GM12865 (cell line): ENCODE measurements around the gene SLC7A10.

Experiments used
- DNase-seq: peaks from one replicate; pipeline ENCODE4 v3.0.0; 2010; ENCODE audit warnings: low read depth
- H3K4me3 ChIP-seq: 2 replicates; pipeline ENCODE4 v1.5.1; 2011; ENCODE audit warnings: mild to moderate bottlenecking, low read depth, low read length, control low read depth
- TF ChIP-seq, protein P1 (sequence below): IDR thresholded peaks from 2 replicates; pipeline ENCODE4 v1.5.1; 2011; ENCODE audit warnings: low read length, control low read depth, low read depth, inconsistent platforms; ENCODE audit not compliant: insufficient read depth; ENCODE audit errors: missing control alignments

Gene SLC7A10

GRCh38 chr19:33225458-33225926 is at the start of gene SLC7A10:
SLC7A10 (minus strand) TSS chr19:33225850; CDS start chr19:33225703, 147 bp downstream.
- H3K4me3 ChIP-seq: no peak within 1 kb of the TSS

GRCh38 chr19:33274663-33275558 is 49.3 kb upstream of the SLC7A10 start:
- no peak for DNase-seq
- no peak overlapping the region for H3K4me3 ChIP-seq
- TF ChIP-seq, protein P1, sequence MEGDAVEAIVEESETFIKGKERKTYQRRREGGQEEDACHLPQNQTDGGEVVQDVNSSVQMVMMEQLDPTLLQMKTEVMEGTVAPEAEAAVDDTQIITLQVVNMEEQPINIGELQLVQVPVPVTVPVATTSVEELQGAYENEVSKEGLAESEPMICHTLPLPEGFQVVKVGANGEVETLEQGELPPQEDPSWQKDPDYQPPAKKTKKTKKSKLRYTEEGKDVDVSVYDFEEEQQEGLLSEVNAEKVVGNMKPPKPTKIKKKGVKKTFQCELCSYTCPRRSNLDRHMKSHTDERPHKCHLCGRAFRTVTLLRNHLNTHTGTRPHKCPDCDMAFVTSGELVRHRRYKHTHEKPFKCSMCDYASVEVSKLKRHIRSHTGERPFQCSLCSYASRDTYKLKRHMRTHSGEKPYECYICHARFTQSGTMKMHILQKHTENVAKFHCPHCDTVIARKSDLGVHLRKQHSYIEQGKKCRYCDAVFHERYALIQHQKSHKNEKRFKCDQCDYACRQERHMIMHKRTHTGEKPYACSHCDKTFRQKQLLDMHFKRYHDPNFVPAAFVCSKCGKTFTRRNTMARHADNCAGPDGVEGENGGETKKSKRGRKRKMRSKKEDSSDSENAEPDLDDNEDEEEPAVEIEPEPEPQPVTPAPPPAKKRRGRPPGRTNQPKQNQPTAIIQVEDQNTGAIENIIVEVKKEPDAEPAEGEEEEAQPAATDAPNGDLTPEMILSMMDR: no peak

More at GRCh38 chr19:33225458-33225926, at the start of gene SLC7A10:
- TF ChIP-seq, protein P1: no peak
- DNase-seq: no peak

- peak; percentile 27 for DNase-seq
- TF ChIP-seq, protein P1: no peak
- H3K4me3 ChIP-seq: no peak overlapping the region
Observed at GRCh38 chr19:33273881-33274662, 48.4 kb upstream of the SLC7A10 start.

DNA sequence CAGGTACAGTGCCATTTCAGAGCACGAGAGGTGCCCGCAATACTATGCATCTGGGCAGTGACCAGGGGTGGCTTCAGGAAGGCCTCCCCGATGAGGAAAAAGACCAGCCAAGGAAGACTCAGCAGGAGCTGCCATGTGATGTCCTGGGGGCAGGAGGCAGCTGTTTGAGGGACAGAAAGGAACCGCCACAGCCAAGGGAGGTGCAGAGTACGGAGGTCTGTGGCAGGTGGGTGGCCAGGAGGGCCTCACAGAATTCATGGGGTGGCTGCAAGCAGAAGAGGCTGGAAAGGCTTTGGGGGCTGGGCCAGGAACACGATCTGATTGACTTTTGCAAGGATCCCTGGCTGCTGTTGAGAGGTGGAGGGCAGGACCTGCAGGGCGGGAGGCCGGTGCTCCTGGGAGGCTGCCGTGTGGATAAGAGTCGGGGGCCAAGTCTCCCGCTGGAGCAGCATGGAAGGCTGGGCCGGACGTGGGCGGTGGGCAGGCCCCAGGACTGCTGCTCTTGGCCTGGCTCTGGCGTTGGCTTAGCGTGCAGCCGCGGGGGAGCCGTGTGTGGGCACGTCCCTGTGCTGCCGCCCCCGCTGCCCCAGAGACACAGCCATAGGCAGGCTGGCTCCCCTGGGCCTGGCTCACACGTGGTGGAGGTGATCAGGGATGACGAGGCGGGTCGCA is 47.6 kb upstream of the SLC7A10 start:
- DNase-seq: no peak
- no peak overlapping the region for H3K4me3 ChIP-seq
- TF ChIP-seq, protein P1: no peak

GRCh38 chr19:33271246-33272021 is 45.8 kb upstream of the SLC7A10 start:
- no peak for DNase-seq
- H3K4me3 ChIP-seq: no peak overlapping the region
- TF ChIP-seq, protein P1: no peak

DNA sequence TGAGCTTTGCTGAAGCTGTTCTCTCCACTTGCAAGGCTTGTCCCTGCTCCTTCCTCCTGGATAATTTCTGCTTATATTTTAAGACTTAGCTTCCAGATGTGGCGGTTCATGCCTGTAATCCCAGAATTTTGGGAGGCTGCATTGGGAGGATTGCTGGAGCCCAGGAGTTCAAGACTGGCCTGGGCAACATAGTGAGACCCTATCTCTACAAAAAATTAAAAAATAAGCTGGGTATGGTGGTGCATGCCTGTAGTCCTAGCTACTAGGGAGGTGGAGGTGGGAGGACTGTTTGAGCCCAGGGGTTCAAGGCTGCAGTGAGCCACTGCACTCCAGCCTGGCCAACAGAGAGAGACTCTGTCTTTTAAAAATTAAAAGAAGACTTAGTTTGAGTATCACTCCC is 45.1 kb upstream of the SLC7A10 start:
- DNase-seq: no peak
- H3K4me3 ChIP-seq: no peak overlapping the region
- TF ChIP-seq, protein P1: no peak
